ENCODE results near the gene SERPINB12.

The SERPINB12 gene

GRCh38 chr18:63617049-63617914, 75.1 kb downstream of the SERPINB12 start:
- H2BK15ac ChIP-seq (ENCODE audit: low read depth, poor library complexity, severe bottlenecking), result no peak overlapping the region
- no peaks in the 10 kb centered on the region for H3K4me1 ChIP-seq (ENCODE audit: control insufficient read depth, insufficient read depth, low read depth, low read length)
- H3K79me1 ChIP-seq (replicated peaks; ENCODE audit: low read length, poor library complexity, severe bottlenecking), result no peaks in the 10 kb centered on the region
- H3K4ac ChIP-seq (ENCODE audit: low read depth in 1 of 2, low read length in 2 of 2), result no peak overlapping the region
- no peak overlapping the region for H3K4me2 ChIP-seq (ENCODE audit: low read length, poor library complexity, severe bottlenecking)
- no peak overlapping the region for H3K14ac ChIP-seq (ENCODE audit: low read length in 2 of 2)
- H2BK120ac ChIP-seq (ENCODE audit: low read depth, low read length), result no peak overlapping the region
- H3K27me3 ChIP-seq (ENCODE audit: control insufficient read depth in 1 of 2, insufficient read depth in 1 of 2, low read length in 2 of 2), result peaks cover 5 to 12% of the 10 kb centered on the region in 2 experiments
- peaks cover 15% of the 10 kb centered on the region for H3K9me3 ChIP-seq (ENCODE audit: control insufficient read depth, low read length)
- H3K9ac ChIP-seq (ENCODE audit: low read length), result no peak overlapping the region
- H4K91ac ChIP-seq (ENCODE audit: low read length), result no peak overlapping the region
- no peak overlapping the region for H4K8ac ChIP-seq (ENCODE audit: low read length)
- H2AK5ac ChIP-seq (ENCODE audit: low read length, severe bottlenecking), result no peak overlapping the region
- DNase-seq, result no peak
- H3K23ac ChIP-seq (ENCODE audit: low read length in 2 of 2), result no peak overlapping the region
- no peak overlapping the region for H2BK5ac ChIP-seq (ENCODE audit: low read depth, low read length, poor library complexity, severe bottlenecking)
- no peak overlapping the region for H3K18ac ChIP-seq (ENCODE audit: low read depth in 1 of 2, low read length in 2 of 2)
- 43% methylated on average over 1 of the region's 3 CpGs for WGBS
- H3K27ac ChIP-seq (ENCODE audit: low read length, poor library complexity, severe bottlenecking), result no peak overlapping the region
- no peak overlapping the region for H3K4me3 ChIP-seq (ENCODE audit: insufficient read depth in 1 of 2, low read depth in 1 of 2, low read length in 2 of 2)
- no peak overlapping the region for H2AFZ ChIP-seq (ENCODE audit: low read depth, low read length)
- H2BK12ac ChIP-seq (ENCODE audit: low read length in 2 of 2), result no peak overlapping the region
- no peaks in the 10 kb centered on the region for H3K36me3 ChIP-seq (ENCODE audit: control insufficient read depth in 1 of 2, insufficient read depth in 2 of 2, low read depth in 1 of 2, low read length in 2 of 2)

GRCh38 chr18:63617915-63618234, 75.7 kb downstream of the SERPINB12 start:
- peaks cover 18% of the 10 kb centered on the region for H3K9me3 ChIP-seq (ENCODE audit: control insufficient read depth, low read length)
- no peak overlapping the region for H2BK5ac ChIP-seq (ENCODE audit: low read depth, low read length, poor library complexity, severe bottlenecking)
- H3K9ac ChIP-seq (ENCODE audit: low read length), result no peak overlapping the region
- no peaks in the 10 kb centered on the region for H3K4me1 ChIP-seq (ENCODE audit: control insufficient read depth, insufficient read depth, low read depth, low read length)
- no peaks in the 10 kb centered on the region for H3K36me3 ChIP-seq (ENCODE audit: control insufficient read depth in 1 of 2, insufficient read depth in 2 of 2, low read depth in 1 of 2, low read length in 2 of 2)
- no peak overlapping the region for H4K91ac ChIP-seq (ENCODE audit: low read length)
- no peaks in the 10 kb centered on the region for H3K79me1 ChIP-seq (replicated peaks; ENCODE audit: low read length, poor library complexity, severe bottlenecking)
- H2BK12ac ChIP-seq (ENCODE audit: low read length in 2 of 2), result no peak overlapping the region
- H2AK5ac ChIP-seq (ENCODE audit: low read length, severe bottlenecking), result no peak overlapping the region
- WGBS, result 80% methylated on average over 1 of the region's 2 CpGs
- no peak for DNase-seq
- H4K8ac ChIP-seq (ENCODE audit: low read length), result no peak overlapping the region
- H2BK15ac ChIP-seq (ENCODE audit: low read depth, poor library complexity, severe bottlenecking), result no peak overlapping the region
- no peak overlapping the region for H2BK120ac ChIP-seq (ENCODE audit: low read depth, low read length)
- H3K23ac ChIP-seq (ENCODE audit: low read length in 2 of 2), result no peak overlapping the region
- H3K4ac ChIP-seq (ENCODE audit: low read depth in 1 of 2, low read length in 2 of 2), result no peak overlapping the region
- H2AFZ ChIP-seq (ENCODE audit: low read depth, low read length), result no peak overlapping the region
- H3K4me3 ChIP-seq (ENCODE audit: insufficient read depth in 1 of 2, low read depth in 1 of 2, low read length in 2 of 2), result no peak overlapping the region
- H3K4me2 ChIP-seq (ENCODE audit: low read length, poor library complexity, severe bottlenecking), result no peak overlapping the region
- H3K27me3 ChIP-seq (ENCODE audit: control insufficient read depth in 1 of 2, insufficient read depth in 1 of 2, low read length in 2 of 2), result peaks cover 5 to 12% of the 10 kb centered on the region in 2 experiments
- H3K27ac ChIP-seq (ENCODE audit: low read length, poor library complexity, severe bottlenecking), result no peak overlapping the region
- H3K18ac ChIP-seq (ENCODE audit: low read depth in 1 of 2, low read length in 2 of 2), result no peak overlapping the region
- H3K14ac ChIP-seq (ENCODE audit: low read length in 2 of 2), result no peak overlapping the region
